DMS153 treated with DMSO at 0.1 percent for 48 hours (cell line): Measurements from ENCODE around the gene SLC11A1.

Experiments
- DNase-seq: peaks from one replicate; lab custom pipeline; 2025; ENCODE audit not compliant: unreplicated experiment; lab: John Stamatoyannopoulos, UW

SLC11A1 gene

DNA sequence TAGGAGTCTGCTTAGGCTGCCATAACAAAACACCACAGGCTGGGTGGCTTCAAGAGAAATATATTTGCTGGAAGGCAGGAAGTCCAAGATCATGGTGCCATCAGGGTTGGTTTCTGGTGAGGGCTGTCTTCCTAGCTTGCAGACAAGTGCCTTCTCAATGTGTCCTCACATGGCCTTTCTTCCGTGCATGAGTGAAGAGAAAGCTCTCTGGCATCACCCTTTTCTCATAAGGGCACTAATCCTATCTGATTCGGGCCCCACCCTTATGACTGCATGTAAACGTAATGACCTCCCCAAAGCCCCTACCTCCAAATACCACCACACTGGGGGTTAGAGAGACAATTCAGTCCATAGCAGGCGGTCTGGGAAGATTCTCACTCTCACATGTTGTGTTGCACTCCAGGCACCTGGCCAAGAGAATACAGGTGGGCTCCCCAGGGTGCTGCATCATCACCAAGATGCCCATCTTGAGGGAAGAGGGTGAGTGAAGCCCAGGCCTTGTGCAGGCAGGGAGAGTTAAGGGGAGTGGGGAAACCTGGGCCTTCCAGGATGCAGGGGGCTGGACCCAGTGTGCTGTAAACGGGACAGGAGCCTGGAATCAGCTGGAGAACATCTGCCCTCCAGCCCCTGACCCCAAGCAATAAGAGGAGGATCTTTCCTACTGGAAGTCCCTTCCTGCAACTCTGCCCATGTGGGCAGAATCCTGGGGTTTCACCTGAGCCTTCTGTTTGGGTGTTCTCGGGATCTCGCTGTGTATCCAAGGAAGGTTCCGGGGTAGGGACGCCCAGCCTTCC is 15.3 kb upstream of the SLC11A1 start:
- DNase-seq: no peak

DNA sequence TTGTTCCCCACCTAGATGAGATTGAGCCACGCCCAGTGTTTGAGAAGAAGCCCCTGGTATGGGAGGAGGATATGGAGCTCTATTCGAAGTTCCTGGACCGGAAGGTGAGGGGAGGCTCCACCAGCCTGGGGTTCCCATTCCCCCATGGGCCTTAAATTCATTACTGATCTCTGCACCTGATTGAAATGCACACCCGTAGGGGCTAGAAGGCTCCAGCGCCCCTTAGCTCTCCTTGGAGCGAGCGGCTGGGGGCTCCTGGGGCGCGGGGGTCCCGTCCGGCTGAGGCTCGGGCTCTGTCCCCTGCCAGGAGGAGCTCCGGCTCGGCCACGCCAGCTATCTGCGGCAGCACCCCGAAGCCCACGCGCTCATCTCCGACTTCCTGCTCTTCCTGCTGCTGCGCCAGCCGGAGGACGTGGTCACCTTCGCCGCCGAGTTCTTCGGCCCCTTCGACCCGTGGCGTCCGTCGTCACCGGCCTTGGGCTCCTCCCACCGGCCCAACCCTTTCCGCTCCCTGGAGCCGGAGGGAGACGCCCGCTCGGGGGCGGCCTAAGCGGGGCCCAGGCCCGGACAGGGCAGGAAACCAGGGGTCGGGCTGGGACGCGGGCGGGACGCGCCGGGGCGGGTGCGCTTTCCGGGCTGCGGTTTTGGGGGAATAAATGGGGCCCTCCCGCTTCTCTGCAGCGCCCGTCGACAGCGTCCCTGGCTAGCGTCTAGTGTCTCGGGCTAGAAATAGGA is 14.5 kb upstream of the SLC11A1 start:
- DNase-seq: no peak

DNA sequence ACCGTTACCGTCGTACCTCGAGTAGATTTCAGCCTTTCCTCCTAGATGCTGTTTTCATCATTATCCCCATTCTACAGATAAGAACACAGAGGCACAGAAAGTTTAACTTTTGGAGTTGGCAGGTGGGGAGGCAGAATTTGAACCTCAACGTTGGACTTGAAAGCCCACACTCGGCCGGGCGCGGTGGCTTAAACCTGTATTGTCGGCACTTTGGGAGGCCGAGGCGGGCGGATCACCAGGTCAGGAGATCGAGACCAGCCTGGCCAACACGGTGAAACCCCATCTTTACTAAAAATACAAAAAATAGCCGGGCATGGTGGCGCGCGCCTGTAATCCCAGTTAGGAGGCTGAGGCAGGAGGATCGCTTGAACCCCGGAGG is 13.9 kb upstream of the SLC11A1 start:
- no peak for DNase-seq

DNA sequence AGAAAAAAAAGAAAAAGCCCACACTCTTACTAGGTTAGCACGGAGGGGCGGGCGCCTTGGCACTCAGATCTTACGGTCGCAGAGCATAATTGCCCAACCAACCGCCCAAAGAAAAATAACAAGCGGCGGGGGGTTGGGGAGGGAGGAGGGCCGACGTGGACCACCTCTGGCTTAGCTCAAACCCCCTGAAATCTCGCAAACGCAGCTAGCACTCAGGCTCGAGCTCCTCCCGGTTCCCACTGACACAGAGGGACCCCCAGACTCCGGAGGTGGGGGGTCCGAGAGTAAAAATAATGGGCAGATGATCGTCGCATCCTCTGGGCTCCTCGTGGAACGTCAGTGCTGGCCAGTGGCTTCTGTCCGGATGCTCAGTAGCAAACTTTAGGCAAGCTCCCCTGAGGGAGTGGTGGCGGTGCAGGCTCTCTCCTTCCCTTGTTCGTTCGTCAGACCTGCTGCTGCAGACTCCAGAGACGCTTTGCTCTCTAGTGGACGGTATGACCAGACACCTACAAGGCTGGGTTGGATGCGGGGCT is 13.4 kb upstream of the SLC11A1 start:
- peak; percentile 39 for DNase-seq

DNA sequence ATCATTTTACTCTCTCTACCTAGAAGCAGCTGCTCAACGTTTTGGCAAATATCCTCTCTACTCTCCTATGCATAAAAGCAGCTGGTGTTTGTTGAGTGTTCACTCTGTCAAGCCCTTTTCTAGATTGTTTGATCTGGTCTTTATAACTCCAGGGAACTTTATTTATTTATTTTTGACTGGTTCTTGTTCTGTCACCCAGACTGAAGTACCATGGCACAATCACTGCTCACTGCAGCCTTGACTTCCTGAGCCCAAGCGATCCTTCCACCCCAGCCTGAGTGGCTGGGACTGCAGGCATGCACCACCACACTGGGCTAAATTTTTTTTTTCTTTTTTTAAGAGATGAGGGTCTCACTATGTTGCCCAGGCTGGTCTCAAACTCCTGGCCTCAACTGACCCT is 12.7 kb upstream of the SLC11A1 start:
- peak; percentile 77 for DNase-seq

DNA sequence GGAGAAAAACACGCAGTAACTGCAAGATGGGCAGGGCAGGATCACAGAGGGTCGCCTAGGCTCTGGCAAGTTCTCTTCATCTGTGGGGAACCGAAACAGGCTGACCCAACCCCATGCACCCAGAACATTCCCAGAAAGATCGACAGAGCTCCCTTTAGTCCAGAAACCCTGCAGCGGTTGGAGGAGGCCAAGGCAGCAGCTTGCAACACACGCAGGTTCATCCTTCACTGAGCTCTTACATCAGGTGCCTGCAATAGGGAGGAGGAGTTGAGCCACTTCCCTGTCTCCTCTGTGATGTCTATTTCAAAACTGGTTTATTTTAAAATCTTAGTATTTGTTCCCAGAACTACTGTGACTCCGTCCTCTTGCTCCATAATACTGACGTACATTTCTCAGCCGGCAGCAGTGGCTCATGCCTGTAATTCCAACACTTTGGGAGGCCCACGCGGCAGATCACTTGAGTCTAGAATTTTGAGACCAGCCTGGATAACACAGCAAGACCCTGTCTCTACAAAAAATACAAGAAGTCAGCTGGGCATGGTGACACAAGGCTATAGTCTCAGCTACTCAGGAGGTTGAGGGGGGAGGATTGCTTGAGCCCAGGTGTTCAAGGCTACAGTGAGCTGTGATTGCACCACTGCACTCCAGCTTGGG is 11.5 kb upstream of the SLC11A1 start:
- no peak for DNase-seq

DNA sequence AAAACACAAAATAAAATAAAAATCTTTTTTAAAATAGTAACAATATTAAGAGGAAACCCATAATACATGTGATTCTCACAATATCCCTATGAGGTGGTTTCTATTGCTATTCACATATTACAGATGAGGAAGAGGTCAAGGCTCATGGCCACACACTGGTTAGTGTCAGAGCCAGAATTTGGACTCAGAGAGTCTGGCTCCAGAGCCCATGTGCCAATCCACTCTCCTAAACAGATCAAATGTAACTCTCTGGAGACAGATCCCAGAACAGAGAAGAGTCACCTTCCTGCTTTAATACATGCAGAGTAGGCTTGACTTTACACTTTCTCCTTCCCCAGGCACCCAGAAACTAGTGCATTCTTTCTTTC is 10.1 kb upstream of the SLC11A1 start:
- no peak for DNase-seq

DNA sequence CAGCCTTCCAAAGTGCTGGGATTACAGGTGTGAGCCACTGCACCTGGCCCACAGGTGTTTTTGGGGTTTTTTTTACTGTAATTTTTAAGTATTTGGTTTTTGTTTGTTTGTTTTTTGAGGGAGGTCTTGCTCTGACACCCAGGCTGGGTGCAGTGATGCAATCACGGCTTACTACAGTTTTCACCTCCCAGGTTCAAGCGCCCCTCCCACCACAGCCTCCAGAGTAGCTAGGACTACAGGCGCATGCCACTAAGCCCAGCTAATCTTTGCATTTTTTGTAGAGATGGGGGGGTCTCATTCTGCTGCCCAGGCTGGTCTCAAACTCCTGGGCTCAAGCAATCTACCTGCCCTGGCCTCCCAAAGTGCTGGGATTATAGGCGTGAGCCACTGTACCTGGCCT is 7.3 kb upstream of the SLC11A1 start:
- no peak for DNase-seq

DNA sequence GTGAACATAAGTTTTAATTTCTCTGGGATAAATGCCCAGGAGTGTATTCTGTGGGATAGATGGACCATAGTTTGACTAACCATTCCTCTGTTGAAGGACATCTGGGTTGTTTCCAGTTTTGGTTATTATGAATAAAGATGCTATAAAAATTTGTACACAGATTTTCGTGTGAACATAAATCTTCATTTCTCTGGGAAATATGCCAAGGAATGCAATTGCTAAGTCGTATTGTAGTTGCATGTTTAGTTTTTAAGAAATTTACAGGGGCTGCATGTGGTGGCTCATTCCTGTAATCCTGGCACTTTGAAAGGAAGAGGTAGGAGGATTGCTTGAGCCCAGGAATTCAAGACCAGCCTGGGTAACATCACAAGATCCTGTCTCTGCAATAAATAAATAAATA is 6.9 kb upstream of the SLC11A1 start:
- DNase-seq: no peak

DNA sequence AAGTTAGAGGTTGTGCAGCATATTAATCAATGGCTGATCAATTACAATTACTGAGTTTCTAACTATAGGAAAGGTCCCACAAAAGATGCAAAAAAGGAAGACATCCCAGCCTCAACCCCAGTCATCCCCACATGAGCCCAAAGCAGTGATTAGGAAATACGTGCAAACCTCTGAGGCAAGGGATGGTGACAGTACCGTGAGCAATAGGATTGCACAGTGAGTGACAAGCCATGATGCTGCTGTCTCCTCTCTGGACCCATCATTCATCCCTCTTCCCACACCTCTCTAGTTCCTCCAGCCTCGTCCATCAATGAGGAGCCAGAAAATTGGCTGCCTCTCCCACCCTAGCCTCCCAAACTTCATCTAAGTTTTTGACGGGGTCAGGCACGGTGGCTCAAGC is 4.0 kb upstream of the SLC11A1 start:
- DNase-seq: no peak

DNA sequence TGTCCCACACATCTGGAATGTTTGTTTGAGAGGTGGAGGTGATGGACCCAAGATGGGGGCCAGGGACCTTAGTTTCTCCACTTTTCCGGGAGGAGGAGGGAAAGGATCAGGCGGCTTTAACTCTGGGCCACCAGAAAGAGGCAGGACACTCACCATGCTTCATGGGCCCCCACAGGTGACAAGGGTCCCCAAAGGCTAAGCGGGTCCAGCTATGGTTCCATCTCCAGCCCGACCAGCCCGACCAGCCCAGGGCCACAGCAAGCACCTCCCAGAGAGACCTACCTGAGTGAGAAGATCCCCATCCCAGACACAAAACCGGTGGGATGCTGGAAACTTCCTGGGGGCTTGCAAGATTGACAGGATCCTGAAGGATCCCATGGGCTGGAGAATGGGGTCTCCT is 712 bp downstream of the SLC11A1 start:
- no peak for DNase-seq

DNA sequence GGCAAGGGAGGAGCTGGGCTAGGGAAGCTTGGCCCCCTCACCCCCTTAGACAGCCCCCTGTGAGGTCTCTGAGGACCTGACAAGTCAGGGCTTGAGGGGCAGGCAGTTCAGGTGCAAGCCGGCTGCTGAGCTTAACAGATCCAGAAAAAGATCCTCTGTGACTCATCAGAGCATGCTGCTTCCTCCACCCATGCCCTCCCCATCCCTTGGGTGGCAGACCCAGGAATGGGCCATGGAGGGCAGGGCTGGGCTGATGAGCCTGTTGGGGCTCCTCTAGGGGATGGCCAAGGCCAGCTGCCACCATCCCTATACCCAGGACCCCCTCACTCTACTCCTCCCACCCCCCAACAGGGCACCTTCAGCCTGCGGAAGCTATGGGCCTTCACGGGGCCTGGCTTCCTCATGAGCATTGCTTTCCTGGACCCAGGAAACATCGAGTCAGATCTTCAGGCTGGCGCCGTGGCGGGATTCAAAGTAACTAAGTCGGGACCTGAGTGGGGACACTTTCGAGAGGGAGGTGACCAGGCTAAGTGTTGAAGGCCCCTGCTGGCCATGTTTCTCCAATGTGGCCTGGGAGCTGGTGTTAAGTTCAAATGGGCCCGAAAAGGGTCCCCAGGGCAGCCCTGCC is 1.9 kb downstream of the SLC11A1 start:
- DNase-seq: no peak

DNA sequence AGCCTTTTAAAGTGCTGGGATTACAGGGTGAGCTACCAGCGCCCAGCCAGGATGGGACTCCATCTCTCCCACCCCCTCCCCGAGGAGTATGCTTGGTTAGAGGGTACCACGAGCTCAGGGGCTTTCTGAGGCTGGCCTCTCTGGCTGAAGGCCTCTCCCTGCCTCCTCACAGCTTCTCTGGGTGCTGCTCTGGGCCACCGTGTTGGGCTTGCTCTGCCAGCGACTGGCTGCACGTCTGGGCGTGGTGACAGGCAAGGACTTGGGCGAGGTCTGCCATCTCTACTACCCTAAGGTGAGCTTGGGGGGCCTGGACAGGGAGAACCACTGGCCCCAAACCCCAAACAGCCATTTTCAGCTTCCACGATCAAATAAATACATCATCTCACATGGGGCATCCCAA is 2.9 kb downstream of the SLC11A1 start:
- no peak for DNase-seq

DNA sequence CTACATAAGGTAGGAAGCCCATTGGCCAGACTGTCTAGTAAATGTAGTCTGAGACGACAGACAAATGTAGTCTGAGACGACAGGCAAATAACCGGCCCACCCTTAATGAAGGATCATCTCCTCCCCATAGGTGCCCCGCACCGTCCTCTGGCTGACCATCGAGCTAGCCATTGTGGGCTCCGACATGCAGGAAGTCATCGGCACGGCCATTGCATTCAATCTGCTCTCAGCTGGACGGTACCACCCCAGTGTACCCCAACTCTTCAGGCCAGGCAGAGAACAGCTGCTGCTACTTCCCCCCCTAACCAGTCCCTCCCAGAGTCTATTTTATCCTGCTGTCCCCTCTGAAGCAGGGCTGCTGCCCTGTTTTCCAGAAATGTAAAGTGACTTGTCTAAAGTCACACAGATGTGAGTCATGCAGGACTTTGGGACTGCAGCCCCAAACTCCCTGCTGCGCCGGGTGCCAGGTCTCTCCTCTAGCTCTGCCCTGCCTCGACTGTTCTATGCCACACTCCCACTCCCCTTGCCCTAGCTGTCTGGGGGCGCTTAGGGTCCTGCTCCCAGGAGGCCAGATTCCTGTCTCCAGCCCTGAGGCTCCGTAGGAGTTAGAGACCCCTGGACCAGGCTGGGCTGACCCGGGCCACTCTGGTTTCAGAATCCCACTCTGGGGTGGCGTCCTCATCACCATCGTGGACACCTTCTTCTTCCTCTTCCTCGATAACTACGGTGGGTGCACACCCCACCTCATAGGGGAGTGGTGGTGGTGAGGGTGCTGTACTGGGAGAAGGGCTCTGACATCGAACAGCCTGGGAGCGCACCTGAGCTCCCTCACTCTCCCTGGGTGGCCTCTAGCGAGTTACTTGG is 4.7 kb downstream of the SLC11A1 start:
- no peak for DNase-seq

DNA sequence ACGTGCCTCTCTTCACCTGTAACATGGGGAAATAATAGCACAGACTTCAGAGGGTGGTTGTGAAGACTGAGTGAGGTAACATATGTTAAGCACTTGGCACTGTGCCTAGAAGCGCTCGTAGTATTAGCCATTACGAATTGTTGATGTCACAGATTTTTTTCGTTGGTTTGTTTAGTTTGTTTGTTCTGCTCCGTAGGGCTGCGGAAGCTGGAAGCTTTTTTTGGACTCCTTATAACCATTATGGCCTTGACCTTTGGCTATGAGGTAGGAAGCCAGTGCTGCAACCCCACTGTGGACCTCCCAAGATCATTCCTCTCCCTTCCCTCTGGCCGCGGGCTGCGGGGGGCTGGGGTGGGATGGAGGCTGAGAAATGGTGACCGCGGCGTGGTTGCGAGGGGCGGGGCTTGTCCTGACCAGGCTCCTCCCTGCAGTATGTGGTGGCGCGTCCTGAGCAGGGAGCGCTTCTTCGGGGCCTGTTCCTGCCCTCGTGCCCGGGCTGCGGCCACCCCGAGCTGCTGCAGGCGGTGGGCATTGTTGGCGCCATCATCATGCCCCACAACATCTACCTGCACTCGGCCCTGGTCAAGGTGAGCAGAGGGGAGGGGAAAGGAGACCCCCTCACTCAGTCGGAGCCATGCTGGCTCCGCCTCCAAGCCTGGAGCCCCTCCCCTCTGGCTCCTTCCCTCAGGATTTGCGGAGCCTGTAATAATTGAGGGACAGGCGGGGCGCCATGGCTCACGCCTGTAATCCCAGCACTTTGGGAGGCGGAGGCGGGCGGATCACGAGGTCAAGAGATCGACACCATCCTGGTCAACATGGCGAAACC is 5.5 kb downstream of the SLC11A1 start:
- peak; percentile 82 for DNase-seq

DNA sequence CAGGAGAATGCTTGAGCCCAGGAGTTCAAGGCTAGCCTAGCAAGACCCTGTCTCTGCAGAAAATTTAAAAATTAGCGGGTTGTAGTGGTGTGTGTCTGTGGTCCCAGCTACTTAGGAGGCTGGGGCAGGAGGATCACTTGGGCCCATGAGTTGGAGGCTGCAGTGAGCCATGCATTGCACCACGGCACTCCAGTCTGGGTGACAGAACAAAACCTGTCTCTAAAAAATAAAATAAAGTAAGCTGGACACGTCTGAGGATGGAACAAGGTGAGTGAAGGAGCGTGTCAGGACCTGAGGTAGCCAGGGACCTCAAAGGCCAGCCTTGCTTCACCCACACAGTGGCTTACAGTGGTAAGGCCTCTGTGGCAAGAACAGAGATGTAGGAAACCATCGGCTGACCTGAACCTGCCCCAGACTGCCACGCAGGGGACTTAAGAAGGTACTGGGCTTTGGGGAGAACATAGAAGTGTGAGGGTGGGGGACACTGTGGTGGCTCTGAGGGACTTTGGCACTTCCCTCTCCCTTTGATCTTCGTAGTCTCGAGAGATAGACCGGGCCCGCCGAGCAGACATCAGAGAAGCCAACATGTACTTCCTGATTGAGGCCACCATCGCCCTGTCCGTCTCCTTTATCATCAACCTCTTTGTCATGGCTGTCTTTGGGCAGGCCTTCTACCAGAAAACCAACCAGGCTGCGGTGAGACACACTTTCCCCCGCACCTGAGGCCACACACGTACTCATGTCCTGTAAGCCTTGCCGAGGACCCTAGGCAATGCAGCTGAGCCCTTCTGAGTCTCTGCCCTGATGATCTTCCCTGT is 7.5 kb downstream of the SLC11A1 start:
- no peak for DNase-seq

DNA sequence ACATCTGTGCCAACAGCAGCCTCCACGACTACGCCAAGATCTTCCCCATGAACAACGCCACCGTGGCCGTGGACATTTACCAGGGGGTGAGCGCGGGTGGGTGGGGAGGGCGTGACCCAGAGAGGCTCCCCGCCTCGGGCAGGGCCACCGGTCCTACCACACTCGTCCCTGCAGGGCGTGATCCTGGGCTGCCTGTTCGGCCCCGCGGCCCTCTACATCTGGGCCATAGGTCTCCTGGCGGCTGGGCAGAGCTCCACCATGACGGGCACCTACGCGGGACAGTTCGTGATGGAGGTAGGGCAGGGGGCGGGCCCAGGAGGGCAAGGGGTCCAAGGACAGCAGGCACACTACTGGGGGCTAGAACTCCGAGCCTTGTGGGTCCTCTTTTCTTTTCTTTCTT is 9.1 kb downstream of the SLC11A1 start:
- DNase-seq: no peak

DNA sequence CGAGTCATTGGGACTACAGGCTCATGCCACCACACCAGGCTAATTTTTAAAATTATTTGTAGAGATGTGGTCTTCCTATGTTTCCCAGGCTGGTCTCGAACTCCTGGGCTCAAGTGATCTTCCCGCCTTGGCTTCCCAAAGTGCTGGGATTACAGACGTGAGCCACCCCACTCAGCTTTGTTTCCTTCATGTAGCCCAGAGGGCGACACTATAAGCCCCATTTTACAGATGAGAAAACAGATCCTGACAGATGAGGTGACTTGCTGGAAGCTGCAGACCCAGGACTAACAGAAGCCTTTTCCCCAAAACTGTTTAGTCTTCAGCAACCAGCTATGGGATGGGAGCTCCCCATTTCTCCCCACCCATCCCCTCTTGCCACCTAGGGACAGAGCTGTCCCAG is 10.4 kb downstream of the SLC11A1 start:
- no peak for DNase-seq

DNA sequence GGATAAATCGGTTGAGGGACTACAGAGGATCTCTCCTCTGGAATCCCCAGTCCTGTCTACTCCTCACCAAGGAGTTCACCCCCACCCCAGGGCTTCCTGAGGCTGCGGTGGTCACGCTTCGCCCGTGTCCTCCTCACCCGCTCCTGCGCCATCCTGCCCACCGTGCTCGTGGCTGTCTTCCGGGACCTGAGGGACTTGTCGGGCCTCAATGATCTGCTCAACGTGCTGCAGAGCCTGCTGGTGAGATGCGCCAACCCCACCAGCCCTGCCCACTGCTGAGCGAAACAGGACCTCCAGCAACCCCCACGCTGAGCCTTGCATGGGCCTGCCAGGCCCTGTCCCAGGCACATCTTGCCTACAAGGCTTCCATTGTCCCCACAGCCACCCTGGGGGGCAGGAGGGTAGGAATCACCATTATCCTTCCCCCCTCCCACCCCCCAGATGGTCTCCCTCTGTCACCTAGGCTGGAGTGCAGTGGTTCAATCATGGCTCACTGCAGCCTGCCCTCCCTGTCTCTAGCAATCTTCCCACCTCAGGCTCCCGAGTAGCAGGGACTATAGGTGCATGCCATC is 10.9 kb downstream of the SLC11A1 start:
- DNase-seq: no peak
